ENCODE measurements around the gene HIPK4.
"Not testable (repeated sequence)": the region's sequence is repeated elsewhere in the genome, so short reads cannot be mapped to it uniquely, and the experiment has no call there.

HIPK4 gene

DNA sequence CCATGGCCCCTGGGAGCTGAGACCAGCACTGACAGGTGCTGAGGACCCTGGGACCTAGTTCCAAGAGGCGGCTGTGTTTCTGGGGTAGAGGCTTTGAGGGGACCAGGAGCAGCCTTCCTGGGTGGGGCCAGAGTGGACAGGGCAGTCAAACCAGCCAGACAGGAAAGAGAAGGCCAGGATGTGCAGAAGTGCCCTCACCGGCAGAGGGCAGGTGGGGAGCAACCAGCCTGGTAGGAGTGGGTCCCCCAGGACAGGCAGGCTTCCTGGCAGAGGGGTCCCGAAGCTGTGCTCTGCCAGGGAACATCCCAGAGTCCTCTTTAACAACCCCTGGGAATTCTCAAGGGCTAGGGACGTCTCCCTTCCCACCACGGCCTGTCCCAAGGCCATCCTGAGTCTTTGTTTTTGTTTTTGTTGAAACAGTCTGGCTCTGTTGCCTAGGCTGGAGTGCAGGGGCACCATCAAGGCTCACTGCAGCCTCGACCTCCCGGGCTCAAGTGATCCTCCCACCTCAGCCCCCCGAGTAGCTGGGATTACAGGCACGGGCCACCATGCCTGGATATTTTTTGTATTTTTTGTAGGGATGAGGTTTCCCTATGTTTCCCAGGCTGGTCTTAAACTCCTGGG, 3.0 kb upstream of the HIPK4 start:
- DNase-seq = no peak

DNA sequence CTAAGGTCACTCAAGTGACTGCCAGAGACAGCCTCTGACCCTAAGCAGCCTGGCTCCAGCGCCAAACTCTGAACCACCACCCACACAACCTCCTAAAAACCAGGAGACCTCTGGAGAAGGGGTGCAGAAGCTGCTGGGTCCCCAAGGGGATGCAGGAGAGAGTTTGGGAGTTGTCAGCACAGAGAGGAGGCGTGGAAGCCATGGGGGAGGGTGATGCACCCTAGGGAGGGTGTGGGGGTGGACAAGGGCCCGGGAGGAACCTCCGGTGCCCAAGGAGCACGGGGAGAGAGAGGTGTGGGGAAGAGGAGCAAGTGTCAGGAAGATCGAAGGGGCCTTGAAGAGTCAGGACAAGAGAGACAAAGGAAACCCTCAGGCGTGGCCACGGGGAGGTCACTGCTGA, 2.1 kb upstream of the HIPK4 start:
- no peak for DNase-seq

DNA sequence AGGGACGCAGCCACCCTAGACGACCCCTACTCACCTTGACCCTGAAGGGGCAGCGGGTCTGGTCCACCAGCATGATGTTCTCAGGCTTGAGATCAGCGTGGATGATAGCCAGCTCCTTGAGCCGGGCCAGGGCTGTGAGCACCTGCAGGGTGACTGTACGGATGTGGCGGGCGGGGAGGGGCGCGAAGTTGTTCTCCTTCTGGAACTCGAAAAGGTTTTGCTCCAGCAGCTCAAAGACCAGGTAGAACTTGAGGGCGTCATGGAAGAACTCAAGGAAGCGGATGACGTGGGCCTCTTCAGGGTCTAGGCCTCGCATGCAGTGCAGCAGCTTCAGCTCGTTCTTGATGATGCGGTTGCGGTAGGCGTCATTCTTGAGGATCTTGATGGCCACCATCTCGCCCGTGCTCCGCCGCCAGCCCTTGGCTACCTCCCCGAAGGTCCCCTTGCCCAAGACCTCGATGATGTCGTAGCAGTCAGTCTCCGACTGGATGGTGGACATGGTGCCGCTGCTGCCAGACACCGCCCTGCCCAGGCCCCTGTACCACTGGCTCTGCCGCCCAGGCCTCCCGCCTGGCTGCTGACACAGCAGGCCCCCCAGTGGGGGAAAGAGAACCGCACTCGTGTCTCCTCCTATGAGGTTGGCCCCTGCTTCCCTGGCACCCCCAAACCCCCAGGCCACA, 437 bp downstream of the HIPK4 start:
- no peak for DNase-seq

DNA sequence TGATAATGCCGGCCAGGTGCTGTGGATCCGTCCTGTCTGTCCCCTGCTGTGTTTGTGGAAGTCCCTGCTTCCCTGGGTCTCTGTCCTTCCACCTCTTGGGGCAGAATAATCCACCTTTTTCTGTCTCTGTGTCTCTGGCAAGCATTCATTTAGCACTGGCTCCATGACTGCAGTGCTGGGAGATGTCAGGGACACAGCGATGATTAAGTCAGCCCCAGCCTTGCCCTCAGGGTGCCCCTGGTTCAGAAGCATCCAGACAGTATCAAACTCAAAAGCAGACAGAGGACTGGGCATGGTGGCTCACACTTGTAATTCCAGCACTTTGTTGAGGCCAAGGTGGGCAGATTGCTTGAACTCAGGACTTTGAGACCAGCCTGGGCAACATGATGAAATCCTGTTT, 1.5 kb downstream of the HIPK4 start:
- no peak for DNase-seq

DNA sequence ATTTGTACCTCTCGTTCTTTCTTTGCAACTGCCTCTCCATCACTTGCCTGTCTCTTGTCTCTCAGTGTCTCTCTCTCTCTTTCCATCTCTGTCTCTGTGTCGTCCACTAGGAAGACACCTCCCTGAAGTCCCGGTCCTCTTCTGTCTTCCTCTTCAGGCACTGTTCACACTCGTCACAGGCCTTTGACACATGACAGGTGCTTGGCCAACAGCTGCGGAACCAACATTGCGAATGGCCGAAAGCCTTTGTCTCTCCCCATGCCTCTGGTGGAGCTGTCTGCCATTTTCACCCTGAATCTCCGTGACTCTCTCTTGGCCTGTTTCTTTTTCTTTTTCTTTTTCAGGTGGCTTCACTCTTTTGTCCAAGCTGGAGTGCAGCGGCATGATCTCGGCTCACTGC, 2.8 kb downstream of the HIPK4 start:
- no peak for DNase-seq

DNA sequence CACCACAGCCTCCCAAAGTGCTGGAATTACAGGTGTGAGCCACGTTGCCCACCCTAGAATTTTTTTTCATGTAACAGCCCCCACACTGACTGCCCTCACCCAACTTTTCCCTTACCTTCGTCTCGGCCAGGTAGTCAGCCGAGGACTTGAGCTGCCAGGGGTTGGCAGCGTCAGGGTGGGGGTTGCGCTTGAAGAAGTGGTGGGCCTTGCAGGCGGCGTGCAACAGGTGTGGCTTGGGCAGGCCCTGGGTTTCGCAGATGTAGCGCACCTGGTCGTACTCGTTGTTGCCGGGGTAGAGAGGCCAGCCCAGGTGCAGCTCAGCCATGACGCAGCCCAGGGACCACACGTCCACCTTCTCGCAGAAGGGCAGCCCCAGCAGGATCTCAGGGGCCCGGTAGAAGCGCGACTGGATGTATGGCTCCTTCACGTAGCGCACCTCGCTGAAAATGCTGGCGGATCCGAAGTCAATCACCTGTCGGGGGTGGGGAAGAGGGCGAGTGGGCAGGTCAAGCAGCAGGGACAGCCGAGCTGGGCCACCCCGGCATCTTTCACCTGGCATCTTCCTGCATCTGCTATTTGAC, 6.2 kb downstream of the HIPK4 start:
- DNase-seq = no peak

DNA sequence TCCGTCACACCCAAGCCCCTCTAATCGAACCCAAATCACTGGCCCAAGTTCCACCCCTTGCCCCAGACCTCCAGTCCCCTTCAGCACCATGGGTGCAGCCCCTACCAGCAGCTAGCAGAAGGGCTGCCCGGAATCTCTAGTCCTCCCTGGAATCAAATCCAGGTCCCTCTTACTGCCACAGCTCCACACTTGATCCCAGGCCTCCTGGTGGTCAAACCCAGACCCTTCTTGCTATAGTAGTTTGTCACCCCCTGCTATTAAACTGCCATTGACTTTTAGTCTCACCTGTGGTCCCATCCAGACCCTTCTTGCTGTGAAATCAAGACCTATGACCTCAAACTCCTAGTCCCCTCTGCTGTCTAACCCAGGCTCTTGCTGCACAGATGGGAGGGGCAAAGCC, 8.7 kb downstream of the HIPK4 start:
- DNase-seq = no peak

DNA sequence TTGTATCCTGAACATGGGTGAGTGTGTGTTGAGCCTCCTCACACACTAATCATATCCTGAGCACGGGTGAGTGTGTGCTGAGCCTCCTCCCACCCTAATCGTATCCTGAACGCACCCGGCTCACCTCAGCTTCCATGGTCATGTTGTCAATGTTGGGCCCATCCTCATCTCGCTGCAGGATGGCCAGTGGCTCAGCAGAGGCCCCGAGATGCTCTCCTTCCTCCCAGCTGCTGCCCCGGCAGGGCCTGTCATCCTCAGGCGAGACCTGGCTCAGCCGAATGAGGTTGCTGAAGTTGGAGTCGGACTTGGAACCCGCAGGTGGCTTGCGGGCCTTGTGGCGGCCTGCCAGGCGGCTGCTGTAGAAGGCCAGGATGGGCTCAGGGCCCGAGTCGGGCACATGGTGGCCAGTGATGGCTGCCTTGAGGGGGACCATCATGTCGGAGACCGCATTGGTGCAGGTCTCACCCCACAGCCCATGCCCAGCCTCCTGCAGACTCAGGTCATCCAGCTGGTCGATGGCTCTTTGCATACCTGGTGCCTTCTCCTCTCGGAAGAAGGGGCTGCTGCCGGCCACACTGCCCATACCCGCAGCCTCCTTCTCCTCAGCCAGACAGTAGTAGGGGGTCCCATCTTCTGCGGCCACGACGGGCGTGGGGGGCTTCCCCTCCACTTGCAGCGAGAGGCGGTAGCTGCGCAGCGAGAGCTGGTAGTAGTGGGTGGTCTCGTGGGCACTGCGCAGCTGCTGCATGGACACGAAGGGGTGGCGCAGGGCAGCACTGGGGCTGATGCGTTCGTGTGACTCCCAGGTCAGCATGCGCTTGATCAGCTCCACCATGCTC, 9.6 kb downstream of the HIPK4 start:
- no peak for DNase-seq

DNA sequence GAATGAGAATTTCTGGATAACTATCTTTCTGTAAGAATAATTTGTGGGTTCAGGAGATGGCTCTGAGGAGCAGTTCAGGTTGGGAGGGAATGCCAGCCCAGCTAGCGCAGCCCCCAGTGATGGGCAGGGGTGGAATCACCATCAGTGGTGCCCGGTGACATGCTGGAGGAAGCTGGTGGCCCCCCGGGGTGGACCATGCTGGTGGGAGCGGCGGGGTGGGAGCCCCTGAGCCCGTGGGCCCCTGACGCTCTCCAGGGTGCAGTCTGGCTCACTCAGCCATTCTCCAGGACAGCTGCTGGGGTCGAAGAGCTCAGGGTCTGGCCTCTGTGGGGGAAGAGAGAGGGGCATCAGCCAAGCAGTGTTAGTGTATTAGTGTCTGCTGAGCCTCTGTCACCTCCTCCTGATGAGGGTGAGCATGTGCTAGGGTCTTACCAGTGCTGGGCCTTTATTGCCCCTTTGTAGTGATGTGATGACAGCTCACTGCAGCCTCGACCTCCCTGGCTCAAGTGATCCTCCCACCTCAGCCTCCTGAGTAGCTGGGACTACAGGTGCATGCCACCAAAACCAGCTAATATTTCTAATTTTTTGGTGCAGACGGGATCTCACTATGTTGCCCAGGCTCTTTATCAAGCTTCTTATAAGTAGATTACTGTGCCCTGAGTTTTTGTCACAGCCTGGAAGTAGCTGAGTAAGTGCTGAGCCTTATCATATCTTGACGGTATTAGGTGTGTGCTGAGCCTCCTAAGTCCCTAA, 10.4 kb downstream of the HIPK4 start:
- no peak for DNase-seq

DNA sequence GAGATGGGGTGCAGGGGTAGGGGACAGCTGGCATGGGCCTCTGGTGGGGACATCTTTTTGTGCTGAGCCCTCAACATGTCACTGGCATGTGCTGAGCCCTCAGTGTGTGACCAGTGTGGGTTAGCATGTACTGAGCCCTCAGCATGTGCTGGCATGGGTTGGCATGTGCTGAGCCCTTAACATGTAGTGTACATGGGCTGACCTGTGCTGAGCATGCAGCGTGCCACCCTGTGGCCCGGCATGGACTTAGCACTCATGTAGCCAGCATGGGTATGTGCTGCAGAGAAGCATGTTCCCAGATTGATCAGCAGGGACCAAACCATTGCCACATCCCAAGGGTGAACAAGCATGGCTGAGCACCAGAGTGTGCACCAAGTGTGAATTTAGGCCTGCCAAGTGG, 11.5 kb downstream of the HIPK4 start:
- DNase-seq = no peak

DNA sequence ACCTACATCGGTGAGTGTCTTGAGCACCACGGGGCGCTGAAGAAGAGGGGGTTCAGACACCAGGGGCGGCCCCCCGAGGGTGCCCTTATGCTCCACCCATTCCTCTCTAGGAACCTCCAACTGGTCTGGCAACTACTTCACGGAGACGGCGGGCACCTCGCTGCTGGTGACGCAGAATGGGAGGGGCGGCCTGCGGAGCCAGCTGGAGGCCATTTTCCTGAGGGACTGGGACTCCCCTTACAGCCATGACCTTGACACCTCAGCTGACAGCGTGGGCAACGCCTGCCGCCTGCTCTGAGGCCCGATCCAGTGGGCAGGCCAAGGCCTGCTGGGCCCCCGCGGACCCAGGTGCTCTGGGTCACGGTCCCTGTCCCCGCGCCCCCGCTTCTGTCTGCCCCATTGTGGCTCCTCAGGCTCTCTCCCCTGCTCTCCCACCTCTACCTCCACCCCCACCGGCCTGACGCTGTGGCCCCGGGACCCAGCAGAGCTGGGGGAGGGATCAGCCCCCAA, 12.1 kb downstream of the HIPK4 start:
- no peak for DNase-seq

DNA sequence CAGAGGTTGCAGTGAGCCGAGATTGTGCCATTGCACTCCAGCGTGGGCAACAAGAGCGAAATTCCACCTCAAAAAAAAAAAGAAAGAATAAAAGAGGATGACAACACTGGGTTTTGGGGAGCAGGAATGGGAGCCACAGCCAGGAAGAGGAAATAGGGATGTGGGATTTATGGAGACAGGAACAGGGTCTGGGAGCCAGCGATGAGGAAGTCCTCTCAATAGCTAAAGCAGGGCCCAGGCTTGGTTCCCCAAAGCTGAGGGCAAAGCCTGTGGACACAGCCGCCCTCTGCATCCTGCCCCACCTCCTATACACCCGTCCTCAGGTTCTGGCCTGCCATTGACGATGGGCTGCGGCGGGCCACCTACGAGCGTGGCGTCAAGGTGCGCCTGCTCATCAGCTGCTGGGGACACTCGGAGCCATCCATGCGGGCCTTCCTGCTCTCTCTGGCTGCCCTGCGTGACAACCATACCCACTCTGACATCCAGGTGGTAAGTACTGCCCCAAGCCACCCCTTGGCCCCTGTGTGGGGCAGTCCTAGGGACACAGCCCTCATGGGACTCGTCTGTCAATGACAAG, 13.6 kb downstream of the HIPK4 start:
- no peak for DNase-seq

DNA sequence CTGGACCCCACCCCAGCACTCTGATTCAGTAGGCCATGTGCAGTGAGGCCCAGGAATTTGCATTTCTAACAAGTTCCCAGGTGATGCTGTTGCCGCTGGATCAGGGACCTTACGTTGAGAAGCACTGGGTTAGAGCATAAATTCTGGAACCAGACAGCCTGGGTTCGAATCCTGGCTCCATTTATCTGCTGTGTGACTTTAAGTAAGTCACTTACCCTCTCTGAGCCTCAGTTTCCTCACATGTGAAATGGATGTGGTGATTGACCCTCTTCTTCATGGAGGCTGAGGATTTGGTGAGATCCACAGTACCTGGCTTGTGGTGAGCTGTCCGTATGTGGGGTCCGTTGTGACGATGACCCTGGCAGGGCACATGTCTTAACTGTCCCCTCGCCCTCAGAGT, 15.9 kb downstream of the HIPK4 start:
- no peak for DNase-seq

DNA sequence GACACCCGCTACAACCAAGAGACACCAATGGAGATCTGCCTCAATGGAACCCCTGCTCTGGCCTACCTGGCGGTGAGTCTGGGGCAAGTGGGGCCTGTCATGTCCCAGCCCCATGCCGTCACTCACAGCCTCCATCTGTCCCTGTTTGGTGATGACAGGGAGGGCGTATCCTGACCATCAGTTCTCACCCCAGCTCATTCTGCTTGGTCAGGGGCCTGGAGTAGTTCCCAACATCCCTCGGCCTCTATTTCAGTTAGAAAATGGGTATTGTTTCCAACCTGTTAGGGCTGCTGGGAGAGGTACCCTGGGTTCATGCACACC, 18.2 kb downstream of the HIPK4 start:
- DNase-seq = no peak

DNA sequence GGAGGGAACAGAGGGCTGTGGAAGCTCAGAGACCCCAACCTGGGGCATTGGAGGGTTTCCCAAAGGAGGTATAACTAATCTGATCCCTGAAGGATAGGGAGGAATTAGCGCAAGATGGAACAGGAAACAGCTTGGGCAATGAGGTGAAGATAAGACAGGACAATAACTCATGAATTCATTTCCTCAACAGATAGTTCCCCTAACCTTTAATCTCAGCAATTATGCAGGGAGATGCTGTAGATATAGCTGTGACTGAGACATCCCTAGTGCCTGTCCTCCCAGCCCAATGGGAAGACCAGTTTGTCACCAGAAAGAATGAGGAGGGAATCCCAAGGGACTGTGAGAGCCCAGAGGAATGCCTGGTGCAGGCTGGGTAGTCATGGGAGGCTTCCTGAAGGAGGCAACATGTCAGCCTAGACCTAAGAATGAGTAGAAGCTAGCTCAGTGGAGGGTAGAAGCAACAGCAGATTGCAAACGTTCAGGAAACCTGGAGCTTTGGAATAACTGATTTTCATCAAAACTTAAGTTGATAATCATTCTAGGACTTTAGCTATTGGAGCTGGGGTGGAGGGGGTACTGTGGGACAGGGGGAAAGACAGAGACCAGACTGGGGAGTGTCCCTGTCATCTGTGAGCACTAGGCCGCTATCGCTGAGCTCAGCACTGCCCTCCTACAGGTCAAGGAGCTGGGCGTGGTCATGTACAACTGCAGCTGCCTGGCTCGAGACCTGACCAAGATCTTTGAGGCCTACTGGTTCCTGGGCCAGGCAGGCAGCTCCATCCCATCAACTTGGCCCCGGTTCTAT, 18.8 kb downstream of the HIPK4 start:
- no peak for DNase-seq

DNA sequence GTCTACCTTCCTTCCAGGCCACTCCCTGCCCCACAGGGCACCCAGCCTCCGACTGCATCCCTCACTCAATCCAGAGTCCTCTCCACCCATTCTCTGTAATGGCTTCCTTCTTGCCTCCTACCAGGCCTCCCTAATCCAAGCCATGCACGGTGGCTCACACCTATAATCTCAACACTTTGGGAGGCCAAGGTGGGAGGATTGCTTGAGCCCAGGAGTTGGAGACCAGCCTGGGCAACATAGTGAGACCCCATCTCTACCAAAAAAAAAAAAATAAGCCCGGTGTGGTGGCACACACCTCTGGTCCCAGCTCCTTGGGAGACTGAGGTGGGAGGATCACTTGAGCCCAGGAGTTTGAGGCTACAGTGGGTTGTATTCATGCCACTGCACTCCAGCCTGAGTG, 19.7 kb downstream of the HIPK4 start:
- not testable (repeated sequence) for DNase-seq

DNA sequence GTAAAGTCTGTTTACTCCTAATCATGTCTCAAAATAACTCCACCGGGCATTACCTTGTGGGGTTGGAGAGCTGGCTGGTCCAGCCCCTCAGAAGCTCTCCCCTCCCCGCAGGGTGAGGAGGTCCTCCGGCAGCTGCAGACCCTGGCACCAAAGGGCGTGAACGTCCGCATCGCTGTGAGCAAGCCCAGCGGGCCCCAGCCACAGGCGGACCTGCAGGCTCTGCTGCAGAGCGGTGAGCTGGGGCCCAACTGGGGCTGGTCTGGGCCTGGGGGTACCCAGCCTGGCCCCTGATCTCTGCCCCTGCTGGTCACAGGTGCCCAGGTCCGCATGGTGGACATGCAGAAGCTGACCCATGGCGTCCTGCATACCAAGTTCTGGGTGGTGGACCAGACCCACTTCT, 20.2 kb downstream of the HIPK4 start:
- DNase-seq = no peak

DNA sequence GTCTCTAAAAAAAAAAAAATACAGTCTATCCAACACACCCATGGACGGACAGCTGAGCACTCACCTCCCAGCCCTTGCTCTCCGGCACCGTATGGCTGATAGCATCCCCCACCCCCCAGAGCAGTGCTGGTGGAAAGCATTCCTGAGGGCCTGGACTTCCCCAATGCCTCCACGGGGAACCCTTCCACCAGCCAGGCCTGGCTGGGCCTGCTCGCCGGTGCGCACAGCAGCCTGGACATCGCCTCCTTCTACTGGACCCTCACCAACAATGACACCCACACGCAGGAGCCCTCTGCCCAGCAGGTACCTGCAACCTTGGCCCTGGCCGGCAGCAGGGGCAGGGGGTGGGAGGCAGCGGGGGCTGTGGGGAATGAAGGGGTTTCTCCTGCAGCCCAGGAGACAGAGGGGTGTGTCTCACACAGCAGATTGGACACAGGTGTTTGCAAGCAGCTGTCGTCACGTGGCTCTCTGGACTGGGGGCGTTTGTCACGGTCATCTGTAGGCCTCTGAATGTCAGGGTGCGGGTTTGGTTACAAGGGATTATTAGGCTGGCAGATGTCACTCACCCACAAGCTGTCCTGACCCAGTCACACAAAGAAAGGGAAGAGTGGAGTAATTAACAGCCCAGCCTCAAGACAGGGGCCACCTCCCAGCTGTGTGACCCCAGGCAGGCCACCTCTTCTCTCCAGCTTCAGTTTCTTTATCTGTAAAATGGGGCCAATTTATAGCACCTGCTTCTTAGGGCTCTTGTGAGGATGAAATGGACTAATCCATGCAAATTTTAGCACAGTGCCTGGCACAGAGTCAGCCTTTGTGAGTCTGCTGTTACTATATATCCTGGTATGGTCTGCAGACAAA, 22.2 kb downstream of the HIPK4 start:
- DNase-seq = no peak

DNA sequence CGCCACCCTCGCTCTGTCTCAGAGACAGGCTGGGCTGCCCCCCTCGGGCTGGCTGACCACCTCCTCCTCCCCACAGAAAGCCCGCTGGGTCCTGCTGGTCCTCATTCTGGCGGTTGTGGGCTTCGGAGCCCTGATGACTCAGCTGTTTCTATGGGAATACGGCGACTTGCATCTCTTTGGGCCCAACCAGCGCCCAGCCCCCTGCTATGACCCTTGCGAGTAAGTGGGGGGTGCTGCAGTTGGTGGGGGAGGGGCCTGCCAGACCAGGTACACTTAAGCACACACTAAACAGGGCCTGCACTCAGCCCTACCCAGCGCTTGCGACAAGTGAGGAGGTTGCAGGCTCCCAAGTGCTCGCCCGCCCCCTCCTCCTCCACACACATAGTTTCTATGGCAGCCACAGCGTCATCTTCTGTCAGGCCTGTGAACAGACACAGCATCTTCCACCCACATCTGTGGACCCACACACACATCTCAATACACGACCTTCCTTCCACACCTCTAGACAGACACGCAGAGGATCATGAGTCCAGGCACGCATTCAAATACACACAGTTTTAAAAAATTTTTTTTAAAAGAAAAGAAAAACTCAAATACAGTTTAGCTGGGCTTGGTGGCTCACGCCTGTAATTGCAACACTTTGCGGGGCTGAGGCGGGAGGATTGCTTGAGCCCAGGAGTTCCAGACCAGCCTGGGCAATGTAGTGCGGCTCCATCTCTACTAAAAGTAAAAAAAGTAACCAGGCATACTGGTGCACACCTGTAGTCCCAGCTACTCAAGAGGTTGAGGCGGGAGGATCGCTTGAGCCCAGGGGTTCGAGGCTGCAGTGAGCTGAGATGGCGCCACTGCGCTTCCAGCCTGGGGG, 23.1 kb downstream of the HIPK4 start:
- DNase-seq = no peak

All from activated CD8-positive, alpha-beta memory T cell treated with anti-CD3 and anti-CD28 coated beads, Interleukin-2, amount 50 U/mL, for 48 hours (primary cell).